GM08714 (cell line): Measurements from ENCODE around the gene MDM2.

ENCODE experiments used
- H3K4me3 ChIP-seq: fragments of 200-500 bp; sonication (Bioruptor generic); 2 replicates; pipeline ENCODE4 v1.5.1; 2014; ENCODE audit warnings: mild to moderate bottlenecking, low read length, inconsistent platforms
- ZNF274 ChIP-seq: IDR thresholded peaks from 2 replicates; pipeline ENCODE4 v1.6.1; 2012; ENCODE audit warnings: mild to moderate bottlenecking, low read depth, low read length

The MDM2 gene

DNA sequence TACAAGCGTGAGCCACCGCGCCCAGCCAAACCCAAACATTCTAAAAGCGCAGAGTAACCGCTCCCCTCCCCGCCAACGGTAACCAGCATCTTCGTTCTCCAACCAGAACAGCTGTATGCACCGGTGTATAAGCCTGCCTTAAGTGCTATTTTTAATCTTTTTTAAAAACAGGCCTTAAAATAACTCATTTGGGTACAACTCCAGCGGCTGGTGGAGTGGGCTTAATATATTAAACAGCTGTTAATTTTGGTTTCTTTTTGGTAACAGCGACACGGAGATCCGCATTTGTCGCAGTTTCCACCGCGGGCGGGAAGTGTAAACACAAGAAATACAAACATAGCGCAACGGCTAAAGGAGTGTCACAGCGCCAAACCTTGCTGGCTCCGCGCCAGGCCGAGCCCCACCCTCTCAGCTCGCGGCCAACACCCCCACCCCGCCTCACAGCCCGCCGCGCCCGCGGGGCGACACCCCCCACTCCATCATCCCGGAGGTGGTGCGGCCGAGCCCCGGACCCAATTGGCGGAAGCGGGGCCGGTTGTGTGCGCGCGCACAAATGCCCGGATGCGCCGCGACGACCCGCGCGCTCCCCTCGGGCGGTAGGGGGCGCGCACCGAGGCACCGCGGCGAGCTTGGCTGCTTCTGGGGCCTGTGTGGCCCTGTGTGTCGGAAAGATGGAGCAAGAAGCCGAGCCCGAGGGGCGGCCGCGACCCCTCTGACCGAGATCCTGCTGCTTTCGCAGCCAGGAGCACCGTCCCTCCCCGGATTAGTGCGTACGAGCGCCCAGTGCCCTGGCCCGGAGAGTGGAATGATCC lies at the start of gene MDM2:
MDM2 (plus strand) TSS at position 602 of the 812 bp plus-strand sequence. CDS start 301 bp downstream, outside the sequence.
- H3K4me3 ChIP-seq = peak within 1 kb of the TSS; percentile 84
- TF ChIP-seq ZNF274 = no peak

DNA sequence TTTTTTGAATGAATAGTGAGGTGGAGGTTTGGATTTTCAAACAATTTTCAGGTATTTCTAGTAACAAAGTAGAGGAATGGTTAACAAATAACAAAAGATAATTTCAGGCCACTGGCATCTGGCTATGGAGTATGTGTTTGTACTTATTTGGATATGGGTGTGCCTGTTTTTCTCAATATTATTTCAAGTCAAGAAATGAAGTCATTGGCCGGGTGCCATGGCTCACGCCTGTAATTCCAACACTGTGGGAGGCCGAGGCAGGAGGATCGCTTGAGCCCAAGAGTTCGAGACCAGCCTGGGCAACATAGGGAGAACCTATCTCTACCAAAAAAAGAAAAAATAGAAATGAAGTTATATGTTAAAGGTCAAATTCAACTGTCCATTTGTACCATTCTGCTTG lies 48.1 kb upstream of the MDM2 start:
- no peak for TF ChIP-seq ZNF274
- no peak overlapping the region for H3K4me3 ChIP-seq

DNA sequence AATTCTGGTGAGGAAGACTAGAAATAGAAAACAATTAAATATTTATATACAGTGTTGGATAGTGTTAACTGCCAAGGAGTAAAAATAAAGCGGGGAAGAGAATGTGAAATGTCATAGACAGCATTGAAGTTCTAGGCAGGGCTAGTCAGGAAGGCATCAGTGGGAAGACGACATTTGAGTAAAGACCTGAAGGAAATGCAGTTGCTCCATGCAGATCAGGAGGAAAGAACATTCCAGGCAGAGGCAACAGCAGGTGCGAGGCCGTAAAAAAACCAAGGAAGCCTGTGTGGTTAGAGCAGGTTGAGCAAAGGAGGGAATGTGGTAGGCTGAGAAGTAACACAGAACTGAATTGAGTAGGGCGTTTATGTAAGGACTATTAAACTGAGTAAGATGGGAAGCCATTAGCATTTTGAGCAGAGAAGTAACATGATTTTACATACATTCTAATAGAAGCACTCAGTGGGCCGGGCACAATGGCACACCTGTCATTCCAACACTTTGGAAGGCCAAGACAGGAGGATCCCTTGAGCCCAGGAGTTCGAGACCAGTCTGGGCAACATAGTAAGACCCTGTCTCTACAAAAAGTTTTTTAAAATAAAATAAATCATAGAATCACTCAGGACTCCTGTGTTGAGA lies 47.1 kb upstream of the MDM2 start:
- TF ChIP-seq ZNF274 = no peak
- no peak overlapping the region for H3K4me3 ChIP-seq

DNA sequence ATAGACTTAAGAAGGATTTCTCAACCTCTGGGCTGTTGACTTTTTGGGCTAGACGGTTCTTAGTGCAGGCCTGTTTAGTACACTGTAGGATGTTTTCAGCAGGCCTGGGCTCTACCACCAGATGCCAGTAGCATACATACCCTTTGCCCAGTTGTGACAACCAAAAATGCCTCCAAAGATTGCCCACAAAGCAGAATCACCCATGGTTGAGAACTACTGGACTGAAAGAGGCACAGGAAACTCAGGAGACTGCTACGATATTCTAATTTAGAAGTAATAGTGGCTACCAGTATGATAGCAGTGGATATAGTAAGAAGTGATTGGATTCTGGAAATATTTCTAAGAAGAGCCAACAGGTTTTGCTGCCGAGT lies 46.5 kb upstream of the MDM2 start:
- no peak overlapping the region for H3K4me3 ChIP-seq
- no peak for TF ChIP-seq ZNF274

DNA sequence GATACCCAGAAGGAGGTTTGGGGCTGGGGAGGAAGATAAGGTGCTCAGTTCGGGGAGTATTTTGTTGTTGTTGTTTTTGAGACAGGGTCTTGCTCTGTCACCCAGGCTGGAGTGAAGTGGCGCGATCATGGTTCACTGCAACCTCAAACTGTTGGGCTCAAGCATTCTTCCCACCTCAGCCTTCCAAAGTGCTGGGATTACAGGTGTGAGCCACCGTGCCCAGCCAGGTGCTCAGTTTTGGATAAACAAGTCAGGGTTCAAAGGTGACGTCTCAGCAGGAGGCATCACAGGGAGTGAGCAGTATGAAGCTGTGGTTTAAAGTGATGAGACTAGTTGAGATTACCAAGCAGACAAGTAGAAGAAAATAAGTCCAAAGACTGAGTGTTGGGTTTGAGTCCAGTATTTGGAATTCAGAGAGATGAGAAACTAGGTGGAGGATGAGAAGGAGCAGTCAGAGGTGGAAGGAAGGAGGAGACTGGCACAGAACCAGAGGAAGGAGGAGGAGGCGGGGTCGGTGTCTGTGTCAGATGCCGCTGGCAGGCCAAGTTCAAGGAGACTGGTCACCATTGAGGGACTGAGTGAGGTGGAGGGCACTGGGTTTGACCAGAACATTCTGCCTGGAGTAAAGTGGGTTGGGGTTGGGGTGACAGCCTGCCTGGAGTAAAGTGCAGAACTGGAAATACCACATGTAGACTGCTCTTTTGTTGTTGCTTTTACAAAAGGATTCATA lies 45.9 kb upstream of the MDM2 start:
- no peak overlapping the region for H3K4me3 ChIP-seq
- no peak for TF ChIP-seq ZNF274

DNA sequence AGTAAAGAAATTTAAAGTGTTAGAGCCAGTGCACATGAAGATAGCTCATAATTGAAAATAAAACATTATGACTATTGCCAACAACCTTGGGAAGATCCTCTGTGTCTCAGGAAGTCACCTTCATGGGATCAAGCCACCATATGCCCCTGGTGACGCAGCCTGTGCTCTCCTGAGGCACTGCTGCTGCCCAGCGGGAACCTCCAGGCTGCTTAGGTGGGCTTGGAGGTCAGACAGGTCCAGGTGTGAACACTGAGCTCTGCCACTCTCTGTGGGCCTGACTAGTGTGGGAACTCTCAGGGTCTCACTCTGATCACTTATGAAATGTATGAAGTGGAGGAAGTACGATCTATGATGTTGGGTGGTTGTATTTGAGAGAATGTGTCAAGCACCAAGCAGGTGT lies 45.3 kb upstream of the MDM2 start:
- TF ChIP-seq ZNF274 = no peak
- H3K4me3 ChIP-seq = no peak overlapping the region

DNA sequence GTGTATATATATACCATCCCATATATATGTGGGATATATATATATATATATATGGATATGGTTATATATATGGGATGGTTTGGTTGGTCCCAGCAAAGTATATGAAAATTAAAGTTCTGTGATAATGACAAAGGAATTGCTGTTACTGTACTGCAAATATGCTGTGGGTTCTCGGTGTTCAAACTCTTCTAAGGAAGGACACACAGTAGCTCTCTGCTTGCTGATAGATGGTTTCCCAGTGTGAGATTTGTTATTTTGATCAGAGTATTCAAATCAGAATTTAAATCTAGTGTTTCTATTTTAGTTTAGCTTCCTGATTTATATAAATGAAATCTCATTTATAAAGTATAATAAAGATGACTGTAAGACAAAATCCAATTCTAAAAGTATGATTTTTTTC lies 42.3 kb upstream of the MDM2 start:
- TF ChIP-seq ZNF274 = no peak
- H3K4me3 ChIP-seq = no peak overlapping the region

DNA sequence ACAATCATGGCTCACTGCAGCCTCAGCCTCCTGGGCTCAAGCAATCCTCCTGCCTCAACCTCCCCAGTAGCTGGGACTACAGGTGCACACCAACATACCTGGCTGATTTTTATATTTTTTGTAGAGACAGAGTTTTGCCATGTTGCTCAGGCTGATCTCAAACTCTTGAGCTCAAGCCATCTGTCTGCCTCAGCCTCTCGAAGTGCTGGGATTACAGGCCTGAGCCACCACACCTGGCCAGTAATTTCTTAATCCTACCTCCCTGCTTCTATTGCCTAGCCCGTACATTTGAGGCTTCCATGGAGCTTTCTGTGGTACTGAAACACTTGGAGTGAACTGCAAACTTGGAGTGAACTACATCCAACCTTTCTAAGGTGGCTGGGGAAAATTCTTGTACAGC lies 41.3 kb upstream of the MDM2 start:
- H3K4me3 ChIP-seq = no peak overlapping the region
- no peak for TF ChIP-seq ZNF274

DNA sequence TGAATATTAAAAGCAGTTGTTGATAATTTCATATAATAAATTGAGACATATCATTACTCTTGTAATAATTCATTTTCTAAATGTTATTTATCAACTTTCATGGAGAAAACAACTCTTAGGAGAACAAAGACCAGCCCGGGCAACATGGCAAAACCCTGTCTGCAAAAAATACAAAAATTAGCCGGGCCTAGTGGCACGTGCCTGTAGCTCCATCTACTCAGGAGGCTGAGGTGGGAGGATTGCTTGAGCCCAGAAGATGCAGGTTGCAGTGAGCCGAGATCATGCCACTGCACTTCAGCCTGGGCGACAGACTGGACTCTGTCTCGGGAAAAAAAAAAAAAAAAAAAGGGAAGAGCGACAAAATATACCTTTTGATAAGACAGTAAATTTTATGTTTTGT lies 40.8 kb upstream of the MDM2 start:
- H3K4me3 ChIP-seq = no peak overlapping the region
- no peak for TF ChIP-seq ZNF274

DNA sequence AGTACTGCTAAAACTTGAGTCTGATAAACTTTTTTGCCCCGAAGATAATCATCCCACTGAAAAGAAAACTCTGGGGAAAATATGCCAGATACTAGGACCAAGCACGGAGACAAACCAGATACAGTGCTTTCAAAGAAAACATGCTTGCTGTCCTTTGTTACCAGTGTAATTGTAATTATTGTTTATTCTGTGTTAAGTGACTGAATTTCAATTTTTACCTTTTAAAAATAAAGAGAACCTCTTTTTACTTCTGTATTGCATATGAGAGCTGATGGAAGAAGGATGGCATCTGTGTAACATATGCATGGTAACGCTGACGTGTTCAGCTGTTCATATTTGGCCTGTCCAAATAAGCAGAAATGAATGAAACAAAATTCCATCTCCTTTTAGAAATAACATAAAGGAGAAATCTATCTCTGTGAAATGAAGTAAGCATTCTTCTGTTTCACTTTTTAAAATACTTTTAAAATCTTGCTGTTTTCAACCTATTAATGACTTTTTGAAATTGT lies 39.5 kb upstream of the MDM2 start:
- no peak for TF ChIP-seq ZNF274
- no peak overlapping the region for H3K4me3 ChIP-seq

DNA sequence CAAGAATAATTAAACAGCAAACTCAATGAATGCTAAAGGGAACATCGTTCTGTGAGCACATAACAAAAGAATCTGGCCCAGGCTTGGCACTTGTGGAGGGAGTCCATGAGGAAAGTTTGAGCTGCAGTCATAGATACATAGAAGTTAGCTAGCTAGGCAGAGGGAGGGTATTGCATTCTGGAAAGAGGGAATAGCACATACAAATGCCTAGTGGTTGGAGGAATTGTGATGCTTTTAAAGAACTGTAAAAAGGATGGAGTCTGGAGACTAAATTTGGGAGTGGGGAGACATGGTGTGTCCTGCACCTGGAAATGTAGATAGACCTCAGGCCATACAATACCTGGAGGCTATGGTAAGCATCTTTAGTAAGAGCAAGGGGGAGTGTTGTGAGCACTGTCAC lies 38.0 kb upstream of the MDM2 start:
- no peak overlapping the region for H3K4me3 ChIP-seq
- TF ChIP-seq ZNF274 = no peak

DNA sequence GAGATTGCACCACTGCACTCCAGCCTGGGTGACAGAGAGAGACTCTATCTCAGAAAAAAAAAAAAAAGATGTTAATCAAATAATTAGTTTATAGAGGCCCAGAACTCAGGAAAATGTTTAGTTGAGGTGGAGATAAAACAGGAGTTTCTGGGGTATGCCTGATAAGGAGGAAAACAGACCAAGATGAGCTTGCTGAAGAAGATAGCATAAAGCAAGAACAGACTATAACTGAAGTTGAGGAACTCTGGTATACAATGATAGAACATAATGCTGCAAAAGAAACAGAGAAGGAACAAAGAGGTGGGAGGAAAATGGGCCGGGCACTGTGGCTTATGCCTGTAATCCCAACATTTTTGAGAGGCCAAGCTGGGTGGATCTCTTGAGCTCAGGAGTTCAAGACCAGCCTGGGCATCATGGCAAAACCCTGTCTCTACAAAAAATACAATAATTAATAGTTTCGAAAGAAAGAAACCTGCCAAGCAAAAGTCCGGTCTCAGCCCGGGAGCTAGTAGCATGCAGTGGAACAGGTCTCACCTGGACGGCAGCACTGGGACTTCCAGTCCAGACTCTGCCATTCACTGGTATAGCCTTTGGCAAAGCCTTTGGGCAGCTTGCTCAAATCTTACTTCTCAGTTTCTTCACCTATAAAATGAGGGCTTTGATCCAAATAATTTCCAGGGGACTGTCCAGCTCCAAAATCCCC lies 36.6 kb upstream of the MDM2 start:
- TF ChIP-seq ZNF274 = no peak
- no peak overlapping the region for H3K4me3 ChIP-seq

DNA sequence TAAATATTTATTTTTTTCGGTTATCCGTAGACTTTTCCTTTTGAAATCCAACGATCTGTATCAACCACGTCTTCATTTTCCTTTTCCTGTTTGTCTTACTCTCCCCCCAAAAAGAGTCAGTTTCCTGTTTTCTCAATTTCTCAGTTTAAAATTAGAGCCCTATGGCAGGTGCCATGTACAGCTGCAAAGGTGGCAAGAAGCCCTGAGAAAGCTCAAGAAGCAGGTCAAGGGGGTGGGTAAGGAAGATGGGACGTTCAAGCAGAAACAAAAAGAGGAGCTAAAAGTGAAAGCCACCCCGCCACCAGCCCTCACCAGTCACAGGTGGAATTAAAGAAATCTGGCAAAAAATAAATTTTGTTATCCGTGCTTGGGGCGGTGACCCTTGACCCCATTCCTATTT lies 35.3 kb upstream of the MDM2 start:
- H3K4me3 ChIP-seq = peak overlapping the region; percentile 32; the same call in 1 of the 2 replicates
- no peak for TF ChIP-seq ZNF274

DNA sequence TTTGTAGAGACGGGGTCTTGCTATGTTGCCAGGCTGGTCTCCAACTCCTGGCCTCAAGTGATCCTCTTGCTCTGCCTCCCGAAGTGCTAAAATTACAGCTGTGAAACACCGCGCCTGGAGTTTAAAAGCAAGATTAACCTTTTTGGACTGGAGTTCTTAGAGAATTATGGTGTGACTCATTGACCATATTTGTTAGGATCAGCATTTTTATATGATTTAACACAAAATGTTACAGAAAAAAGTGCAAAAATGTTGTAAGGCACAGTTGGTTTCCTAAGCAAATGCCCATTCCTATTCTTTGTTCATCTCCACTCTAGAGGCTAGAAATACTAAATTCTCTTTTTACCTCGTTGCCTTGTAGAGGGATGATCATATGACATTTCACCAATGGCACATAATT lies 34.4 kb upstream of the MDM2 start:
- no peak overlapping the region for H3K4me3 ChIP-seq
- TF ChIP-seq ZNF274 = no peak
